GM18507 (cell line): ENCODE measurements around the gene IRF6.

Source experiments
- DNase-seq: peaks from one replicate; pipeline ENCODE4 v3.0.0; 2011; ENCODE audit warnings: low read depth; ENCODE audit not compliant: insufficient read length; ENCODE audit errors: extremely low spot score
- FAIRE-seq: peaks from 2 replicates; lab custom pipeline; 2011; peaks lifted over from hg19 to GRCh38; lab: Jason Lieb, UNC

Gene IRF6

DNA sequence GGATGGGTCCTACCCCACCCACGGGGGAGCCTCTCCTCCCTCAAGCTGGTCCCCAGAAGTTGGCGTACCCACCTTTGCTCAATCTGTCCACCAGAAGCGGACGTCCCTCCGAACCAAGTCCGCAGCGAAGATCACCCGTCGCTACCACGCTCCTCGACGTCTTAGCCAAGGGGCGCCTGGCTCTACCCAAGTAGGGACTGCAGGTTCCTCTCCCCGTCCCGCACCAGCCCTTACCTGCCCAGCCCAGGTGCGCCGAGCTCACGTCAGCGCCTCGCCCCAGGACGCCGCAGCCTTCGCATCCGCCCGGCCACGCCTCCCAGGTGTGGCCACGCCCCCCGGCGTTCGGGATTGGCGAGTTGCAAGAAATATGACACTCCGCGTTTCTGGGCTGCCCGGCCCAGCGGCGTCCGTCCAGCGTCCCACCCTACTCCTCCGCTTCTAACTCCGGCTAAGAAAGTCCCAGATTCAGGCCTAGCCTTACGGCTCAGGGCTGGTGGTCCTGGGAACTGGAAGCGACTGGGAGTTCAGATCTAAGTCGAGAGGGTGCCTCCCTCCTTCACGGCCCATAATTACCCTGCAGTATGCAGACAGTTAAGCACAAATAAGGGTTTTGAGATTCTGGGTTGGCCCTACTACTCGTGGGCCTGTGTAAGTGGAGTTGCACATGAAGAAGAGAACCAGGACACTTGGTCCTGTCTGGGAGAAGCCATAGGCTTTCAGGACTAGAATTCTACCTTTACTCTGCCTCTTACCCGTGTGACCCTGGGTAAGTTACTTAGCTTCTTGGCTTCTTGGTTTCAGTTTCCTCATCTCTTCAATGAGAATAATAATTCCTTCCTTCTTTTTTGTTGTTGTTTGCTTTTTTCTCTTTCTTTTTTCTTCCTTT is at the start of gene IRF6:
TSS of gene IRF6 (minus strand) at position 268 of the 886 bp plus-strand sequence. CDS start 4,729 bp downstream, outside the sequence.
- FAIRE-seq (peak; percentile 52), DNase-seq (peak; percentile 47)

DNA sequence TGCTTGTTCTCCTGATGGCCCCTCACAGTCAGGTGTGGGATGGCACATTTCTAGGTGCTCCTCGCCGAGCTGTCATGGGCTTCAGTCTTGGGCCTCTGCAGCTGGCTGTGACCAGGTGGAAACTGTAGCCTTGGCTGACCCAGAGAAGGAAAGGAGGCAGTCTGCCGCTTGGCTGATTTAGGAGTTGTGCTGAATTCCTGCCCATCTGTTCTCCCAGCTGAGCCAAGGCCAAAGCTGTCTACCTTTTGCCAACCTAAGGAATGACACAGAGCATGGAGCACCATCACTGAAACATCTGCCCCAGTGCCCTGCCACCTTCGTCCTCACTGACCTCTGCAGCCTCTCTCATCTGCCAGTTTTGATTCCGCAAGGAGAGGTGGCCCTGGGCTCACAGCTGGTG is 49.7 kb upstream of the IRF6 start:
- DNase-seq, result no peak
- no peak for FAIRE-seq

DNA sequence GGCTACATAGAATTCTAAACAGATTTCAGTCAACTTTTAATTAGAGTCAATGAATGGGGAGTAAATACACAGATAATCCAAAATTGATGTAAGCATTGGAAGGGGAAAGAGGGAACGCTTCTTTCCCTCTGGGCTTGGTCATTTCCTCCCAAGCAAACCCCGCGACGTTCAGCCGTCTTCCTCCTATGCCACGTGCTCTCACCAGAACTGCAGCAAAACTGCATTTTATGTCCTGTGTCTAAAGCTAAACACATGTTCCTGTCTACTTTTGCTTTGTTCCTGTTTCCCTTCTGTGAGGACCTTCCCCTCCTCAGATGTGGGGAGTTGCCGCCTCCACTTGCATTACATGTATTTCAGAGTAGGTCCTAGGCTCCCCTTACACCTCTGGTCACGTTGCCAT is 49.1 kb upstream of the IRF6 start:
- no peak for FAIRE-seq

DNA sequence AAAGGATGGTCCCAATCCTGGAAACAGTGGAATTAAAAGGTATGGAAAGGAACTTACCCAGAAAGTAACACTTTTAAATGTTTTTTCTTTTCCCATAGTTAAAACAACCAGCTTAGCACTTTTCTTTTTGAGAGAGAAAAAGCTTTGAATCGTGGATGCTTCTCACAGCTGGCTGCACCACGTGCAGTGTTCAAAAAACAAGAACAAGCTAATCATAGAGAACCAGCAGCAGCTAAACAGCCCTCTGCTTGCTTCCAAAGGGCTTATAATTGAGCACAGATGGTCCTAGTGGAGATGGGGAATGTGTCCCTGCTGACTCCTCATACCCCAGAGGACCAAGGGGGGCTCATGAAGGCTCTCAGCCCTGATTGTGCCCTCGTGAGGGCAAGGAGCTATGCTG is 48.3 kb upstream of the IRF6 start:
- no peak for DNase-seq
- no peak for FAIRE-seq

More for the DNA sequence above, 49.1 kb upstream of the IRF6 start:
- no peak for DNase-seq

DNA sequence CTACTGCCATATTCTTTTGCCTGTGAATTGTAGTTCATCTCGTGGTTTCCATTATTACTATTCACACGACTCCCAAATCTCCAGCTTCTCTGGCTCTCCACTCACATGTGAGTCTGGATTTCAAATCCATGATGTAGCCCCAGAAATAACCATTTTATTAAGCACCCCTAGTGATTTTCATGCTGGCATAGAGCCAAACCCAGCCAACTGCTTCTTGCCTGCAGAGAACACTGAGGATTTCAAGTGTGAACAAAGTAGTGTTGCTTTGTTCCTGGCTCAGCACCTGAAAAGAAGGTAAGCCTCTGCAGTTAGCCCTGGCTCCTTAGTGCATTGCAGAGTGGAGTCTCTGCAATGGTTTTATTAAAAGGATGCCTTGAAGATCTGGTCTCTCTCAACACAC is 47.7 kb upstream of the IRF6 start:
- DNase-seq (no peak), FAIRE-seq (no peak)

DNA sequence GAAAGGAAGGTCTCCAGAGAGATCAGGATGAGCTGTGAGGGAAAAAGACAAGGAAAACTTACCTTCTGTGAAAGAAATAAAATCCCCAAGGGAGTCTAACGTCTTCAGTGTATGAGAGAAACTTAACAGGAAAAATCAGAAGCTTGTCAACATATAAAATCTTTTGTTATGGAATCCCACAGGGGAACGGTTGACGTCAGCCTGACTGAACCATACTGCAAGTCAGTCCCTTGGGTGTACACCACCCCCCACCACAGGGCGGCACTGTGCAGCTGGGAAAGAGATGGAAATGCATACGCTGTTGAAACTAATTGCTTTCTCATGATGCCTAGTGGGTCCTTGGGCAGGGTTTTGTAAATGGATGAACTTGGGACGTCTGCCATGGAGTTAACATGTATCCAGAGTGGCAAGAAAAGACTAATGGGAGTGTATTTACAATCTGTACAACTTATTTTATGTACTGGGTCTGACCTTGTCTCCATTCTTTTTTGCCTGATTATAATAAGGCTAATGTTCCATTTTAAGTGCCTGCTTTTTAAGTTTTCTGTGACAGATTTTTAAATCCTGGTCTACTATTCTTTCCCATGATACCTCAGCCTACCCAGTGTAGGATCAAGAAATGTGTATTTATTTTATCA is 44.5 kb upstream of the IRF6 start:
- FAIRE-seq (peak; percentile 12), DNase-seq (peak; percentile 23)

DNA sequence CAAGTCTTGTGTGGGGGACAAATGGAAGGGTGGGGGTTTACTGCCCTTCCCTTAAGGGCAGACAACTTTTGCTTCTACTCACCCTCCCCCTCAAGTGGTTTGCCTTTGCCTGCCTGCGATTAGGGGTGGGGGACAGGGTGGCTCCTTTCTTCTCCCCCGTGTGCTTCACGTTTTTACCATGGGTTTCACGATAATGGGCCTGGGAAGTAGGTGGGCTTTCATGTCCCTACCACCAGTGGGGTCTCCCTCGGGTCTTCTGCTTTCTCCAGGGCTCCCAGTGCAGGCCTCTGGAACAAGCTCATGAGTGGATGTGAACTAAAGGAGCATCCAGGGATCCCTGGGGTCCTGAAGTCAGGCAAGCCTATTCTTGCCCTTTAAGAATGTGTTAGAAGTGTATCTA is 43.4 kb upstream of the IRF6 start:
- DNase-seq, result no peak
- no peak for FAIRE-seq

DNA sequence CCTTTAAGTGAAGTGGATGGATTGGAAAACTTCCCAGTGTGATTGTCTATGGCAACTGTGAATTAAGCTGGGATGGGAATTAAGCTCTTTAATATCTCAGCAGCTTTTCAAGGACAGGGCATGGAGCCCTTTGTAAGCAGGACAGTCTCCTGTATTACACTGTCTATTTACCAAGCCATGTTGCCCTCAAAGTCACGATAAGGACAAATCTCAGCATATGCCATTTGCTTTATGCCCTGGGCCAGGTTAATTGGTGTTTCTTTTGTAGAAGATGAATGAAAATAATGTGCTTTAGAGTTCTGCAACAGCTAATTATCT is 39.4 kb upstream of the IRF6 start:
- no peak for DNase-seq
- FAIRE-seq, result no peak

DNA sequence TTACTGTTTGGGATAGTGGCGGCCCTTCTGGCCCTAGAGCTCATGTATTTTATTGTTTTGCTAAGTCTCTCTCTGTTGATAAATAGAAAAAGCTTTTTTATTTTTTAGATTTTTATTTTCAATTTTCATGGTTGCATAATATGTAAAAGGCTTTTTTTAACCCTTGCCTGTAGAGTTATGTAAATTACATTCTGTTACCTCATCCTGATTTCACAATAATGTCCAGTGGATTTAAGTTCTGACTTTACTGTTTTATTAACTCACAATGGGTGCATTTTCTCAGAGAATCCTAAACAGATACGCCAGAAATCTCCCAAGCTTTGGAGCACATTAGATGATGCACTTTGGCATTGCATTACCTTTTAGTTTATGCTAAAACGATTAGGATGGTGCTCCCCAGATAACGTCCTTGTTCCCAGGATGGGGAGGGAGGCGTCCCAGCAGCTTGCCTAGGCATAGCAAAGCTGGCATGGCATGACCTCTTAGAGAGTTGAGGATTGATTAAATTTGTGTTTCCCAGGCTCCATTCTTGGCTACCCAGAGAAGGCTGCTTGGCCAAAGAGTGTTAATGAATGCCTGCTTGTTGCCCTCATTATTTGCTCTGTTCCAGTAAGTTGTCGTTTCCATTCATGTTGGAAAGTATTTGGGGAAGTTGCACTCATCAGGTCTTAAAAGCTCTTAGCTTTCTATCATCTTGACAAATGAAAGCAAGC is 38.9 kb upstream of the IRF6 start:
- FAIRE-seq (no peak), DNase-seq (no peak)

DNA sequence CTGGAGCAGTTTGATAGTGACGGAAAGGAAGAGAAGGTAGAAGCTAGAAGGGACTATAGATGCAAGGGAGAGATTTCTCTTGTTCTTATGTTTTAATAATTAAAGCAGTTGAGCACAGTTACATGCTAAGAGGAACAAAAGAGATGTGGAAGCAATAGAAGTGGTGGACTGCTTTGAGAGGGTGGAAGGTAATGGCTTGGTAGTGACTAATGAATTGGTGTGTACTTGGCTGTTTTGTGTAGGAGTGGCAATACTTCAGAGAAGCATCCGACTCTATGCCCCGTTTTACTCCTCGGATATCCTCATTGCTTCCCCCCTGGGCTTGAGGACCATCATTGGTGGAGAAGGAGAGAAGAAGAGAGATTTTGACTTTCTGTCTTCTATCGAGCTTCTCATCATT is 34.7 kb upstream of the IRF6 start:
- FAIRE-seq (no peak), DNase-seq (no peak)

DNA sequence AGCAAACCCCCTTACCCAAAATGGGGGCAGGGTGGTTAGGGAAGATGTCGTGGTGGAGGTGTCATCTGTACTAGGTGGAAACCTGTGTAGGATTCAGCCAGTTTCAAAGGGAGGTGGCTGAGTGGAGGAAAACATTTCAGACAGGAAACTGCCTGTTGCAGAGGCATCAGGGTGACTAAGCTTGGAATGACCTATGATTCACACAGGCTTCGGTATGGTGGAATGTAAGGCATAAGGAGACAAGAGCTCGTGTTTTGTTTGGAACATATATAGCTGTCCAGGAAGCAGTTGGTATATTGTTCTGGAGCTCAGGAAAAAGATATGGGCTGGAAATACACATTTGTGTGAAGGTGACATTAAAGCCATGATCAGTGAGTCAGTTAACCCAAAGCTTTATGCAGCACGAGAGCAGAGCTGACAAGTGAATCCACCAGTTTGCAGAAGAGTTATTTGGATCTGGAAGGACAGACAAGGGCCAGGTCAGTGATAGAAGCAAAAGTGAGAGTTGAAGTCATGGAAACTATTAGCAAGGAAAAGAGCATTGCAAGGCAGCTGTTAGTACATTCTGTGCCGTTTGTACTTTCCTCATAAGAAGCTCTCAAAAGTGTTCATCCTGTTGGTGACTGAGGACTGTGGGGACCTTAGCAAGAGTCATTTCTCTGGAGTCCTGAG is 34.1 kb upstream of the IRF6 start:
- DNase-seq, result no peak

DNA sequence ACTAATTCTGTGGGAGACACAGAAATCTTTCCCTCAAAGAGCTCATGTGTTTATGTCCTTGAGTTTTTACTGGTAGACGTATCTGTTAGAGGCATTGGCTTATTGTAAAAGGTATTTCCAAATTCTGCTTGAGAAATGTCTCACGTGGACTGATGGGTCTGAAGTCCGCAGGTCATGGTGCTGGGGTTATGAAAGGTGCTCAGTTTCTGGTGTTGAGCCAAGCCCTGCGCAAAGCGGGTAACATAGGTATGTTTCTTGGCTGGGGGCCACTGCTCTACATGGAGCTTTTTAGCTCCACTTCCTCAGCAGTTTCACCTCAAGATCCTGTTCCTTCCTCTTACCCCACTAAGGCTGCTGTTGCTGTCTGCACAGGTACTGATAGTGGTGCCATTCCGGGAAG is 32.6 kb upstream of the IRF6 start:
- FAIRE-seq, result no peak
- no peak for DNase-seq

More for the DNA sequence above, 34.1 kb upstream of the IRF6 start:
- FAIRE-seq, result no peak

DNA sequence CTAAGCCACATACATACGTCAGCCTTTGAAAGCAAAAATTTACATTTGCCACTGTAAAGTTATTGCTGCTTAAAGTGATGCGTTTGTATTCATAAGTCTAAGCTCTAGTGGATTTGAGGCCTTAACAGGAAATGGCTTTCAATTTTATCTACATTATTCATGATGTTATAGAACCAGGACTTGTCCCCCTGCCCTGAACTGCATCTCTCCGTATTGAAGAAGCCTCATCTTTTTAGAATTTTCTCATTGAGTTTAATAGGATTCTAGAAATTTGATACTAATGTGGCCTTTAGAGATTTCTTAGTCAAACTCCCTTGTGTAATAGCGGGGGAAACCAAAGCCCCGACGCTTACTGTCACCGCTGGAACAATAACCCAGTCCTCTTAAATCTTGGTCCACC is 31.7 kb upstream of the IRF6 start:
- FAIRE-seq (no peak), DNase-seq (no peak)

DNA sequence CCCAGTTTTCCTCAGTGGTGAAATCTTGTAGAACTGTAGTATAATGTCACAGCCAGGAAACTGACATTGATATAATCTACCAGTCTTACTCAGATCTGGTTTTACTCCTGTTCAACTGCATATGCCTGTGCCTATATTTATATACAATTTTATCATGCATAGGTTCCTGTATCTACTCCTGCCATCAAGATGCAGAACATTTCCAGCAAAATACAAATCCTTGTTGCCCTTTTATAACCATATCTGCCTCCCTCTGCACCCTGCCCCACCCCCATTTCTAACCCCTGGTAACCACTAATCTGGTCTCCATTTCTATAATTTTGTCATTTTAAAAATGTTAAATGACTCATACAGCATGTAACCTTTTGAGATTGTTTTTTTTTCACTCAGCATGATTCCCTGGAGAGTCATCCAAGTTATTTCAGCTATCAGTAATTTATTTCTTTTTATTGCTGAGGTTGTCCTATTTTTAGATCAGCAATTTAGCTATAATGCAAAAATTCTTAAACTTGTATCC is 29.9 kb upstream of the IRF6 start:
- no peak for DNase-seq
- no peak for FAIRE-seq

DNA sequence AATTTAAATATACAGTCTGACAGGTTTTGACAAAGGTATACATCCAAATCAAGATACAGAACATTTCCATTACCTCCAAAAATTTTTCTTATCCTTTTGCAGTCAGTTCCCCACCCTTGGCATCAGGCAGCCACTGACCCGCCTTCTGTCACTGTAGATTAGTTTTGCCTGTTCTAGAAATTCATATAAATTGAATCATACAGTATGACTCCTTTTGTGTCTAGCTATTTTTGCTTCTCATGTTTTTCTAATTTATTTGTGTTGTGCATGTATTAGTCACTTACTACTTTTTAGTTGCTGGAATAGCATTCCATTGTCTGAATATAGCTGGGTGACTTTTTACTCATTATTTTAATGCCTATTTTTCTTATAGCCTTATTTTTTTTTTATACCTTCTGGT is 25.7 kb upstream of the IRF6 start:
- no peak for DNase-seq

DNA sequence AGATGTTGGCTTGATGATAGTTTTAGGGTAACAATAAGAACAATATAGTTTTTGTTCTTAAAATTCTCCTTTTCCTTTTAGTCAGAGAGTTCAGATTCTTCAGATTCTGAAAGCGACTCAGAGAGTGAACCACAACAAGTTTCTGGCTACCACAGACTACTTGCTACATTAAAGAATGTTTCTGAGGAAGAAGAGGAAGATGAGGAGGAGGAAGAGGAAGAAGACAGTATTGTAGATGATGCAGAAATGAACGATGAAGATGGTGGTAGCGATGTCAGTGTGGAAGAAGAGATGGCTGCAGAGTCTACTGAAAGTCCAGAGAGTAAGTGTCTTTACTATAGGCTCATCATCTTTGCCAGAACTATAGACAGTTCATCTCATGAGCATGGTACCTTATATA is 24.8 kb upstream of the IRF6 start:
- DNase-seq, result no peak
- FAIRE-seq, result no peak

More for the DNA sequence above, 25.7 kb upstream of the IRF6 start:
- FAIRE-seq, result no peak

DNA sequence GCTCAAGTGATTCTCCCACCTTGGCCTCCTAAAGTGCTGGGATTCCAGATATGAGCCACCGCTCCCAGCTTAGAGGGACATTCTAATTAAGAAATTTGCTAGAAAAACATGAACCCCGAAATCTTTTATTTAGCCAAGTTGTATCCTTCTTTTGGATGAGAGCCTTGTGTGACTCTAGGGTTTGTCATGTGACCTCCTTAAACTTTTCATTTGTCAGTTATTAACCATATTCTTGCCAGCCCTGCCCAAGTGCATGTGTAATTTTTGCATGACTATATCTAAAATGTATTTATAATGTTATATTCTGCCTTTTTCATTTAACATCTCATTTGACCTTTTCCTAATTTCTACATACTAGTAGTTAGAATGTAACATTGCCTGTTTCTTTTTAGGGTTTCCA is 23.8 kb upstream of the IRF6 start:
- FAIRE-seq, result no peak
- no peak for DNase-seq

DNA sequence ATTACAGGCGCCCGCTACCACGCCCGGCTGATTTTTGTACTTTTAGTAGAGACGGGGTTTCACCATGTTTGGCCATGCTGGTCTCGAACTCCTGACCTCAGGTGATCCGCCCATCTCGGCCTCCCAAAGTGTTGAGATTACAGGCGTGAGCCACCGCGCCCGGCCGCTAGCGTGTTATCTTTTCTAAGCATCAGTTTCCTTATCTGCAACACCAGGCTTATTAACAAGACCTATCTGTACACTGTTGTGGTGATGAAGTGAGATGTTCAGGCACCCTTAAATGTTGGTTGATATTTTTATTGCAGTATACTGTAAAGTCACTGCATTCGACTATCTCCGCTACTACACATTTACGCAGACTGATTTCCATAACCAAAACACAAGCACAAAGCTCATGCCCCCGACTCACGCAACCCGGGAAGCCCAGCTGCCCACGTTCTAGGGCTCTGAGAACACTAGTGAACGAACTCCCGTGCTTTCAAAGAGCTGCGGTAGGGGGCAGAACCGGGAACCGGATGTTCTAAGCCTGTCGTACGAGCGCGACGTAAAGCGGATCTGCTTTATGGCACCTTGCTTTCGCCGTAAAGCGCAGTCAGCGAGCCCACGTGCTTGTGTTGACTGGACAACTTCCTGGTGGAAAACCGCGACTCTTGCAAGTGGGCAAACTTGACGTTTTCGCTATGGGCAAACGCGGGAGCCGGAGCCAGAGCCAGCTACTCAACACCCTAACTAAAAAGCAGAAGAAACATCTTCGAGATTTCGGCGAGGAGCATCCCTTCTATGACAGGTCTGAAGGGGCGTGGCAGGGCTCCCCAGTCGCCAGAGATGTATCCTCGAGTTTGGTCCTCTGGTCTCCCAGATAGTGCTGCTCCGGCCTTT is 21.7 kb upstream of the IRF6 start, which contains the start of gene UTP25:
TSS of gene UTP25 (plus strand) at position 589 of the 879 bp plus-strand sequence. CDS start at position 681, 92 bp downstream.
- DNase-seq (peak; percentile 77), FAIRE-seq (peak; percentile 98)
